HG03135 (cell line): ENCODE data around the gene CNOT1.

ENCODE experiments used
- ATAC-seq: cut with Tn5 transposase; IDR thresholded peaks from one replicate; pipeline ENCODE4 v1.9.1; 2021; ENCODE audit warnings: mild to moderate bottlenecking, moderate library complexity; ENCODE audit not compliant: unreplicated experiment

CNOT1 gene

DNA sequence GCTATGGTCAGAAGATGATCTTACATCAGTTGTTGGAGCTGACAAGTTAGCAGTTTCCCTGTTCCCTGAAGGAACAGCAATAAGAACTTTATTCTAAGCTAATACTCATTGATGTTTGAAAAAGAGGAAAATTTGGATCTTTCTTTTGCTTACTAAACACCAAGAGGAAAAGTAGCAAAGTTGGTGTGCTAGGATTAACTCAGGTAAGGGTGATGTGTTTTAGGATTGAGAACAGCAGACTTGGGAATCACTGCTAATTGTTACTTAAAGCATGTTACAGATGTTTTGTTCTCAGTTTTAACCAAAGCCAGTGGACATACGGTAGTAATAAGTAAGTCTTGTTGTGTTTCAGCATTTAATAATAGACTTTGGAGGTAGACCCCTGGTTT is 110.7 kb downstream of the CNOT1 start:
- ATAC-seq: no peak

DNA sequence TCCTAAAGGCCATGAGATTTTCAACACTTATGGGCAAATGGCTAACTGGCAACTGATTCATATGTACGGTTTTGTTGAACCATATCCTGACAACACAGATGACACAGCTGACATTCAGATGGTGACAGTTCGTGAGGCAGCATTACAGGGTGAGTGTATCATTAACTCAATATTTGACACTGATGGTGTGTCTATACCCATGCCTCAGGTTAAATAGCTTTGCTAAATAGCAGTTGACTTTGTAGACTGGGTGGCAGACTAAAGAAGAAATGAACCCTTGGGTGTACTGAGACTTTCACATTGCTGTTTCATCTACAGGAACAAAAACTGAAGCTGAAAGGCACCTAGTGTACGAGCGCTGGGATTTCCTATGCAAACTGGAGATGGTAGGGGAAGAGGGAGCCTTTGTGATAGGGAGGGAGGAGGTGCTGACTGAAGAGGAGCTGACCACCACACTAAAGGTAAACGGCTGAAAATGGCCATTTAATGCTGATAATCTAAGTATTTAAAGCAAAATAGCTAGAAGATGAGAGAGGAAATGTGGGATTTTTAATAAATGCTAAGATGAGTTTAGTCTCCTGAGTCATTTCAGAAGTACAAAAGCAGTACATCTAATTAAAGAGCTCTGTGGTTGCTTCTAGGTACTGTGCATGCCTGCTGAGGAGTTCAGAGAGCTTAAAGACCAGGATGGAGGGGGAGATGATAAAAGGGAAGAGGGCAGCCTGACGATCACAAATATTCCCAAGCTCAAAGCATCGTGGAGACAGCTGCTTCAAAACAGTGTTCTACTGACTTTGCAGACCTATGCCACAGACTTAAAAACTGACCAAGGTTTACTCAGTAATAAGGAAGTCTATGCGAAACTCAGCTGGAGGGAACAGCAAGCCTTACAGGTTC is 111.3 kb downstream of the CNOT1 start:
- ATAC-seq: peak; percentile 37

DNA sequence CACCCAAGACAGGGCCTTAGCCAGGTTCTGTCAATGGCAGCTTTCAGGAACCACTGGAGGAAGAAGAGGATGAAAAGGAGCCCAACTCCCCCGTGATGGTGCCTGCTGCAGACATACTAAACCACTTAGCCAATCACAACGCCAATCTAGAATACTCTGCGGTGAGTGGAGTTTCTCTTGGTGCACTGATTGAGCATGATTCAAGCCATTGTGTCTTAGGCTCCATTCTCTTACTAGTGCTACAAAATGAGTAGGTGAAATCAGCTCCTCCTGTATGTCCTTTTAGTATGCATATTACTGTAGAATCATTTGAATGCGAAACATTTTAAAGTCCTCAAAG is 112.9 kb downstream of the CNOT1 start:
- ATAC-seq: no peak

DNA sequence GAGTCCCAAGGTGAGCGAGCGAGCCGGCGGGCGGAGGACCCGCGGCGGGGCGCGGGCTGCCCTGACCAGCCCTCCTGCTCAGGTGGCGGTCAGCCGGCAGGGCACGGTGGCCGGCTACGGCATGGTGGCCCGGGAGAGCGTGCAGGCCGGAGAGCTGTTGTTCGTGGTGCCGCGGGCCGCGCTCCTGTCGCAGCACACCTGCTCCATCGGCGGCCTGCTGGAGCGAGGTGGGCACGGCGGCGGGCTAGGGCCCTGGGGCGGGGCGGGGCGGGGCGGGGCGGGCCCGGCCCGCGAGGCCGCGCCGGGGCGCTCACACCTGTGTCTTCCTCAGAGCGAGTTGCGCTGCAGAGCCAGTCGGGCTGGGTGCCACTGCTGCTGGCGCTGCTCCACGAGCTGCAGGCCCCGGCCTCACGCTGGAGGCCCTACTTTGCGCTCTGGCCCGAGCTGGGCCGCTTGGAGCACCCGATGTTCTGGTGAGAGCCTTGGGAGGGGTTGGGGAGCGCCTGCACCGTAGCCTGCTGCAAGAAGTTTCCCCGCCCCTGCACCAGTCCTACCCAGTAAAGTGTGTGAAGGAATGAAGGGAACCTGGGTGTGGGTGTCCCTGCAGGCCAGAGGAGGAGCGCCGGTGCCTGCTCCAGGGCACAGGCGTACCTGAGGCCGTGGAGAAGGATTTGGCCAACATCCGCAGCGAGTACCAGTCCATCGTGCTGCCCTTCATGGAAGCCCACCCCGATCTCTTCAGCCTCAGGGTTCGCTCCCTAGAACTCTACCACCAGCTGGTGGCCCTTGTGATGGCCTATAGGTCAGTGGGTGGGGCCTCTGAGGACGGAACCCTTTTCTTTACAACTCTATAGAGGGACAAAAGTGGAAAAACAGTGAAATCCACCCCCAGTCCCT is 113.5 kb downstream of the CNOT1 start:
- peak; percentile 48 for ATAC-seq

DNA sequence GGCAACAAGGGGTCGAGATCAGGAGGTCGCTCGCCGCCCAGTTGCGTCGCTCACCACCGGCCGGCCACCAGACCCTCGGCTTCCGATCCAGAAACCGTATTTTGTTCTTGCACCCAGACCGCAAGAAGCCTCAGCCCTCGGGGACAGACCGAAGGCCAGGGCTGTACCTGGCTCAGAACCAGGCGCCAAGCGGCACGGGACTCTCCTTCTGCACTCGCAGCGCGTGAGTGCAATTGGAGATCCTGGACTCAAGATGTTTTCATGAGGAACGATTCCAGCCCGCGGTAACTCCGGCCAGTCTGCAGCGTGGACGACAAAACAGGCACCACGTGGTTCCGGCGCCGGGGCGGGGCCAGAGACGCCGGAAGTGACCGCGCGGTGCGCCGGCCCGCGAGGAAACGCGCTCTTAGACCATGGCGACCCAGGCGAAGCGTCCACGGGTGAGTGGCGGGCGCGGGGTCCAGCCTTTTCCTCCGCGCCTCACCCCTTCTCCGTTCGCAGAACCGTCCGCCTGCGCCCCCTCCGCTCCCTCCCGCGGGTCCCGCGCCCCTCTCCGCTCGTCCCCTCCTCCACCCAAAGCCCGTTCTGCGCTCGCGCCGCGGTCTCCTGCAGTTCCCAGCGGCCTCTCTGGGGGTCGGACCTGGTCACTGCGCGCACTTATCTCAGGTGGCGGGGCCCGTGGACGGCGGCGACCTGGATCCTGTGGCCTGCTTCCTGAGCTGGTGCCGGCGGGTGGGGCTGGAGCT is 114.3 kb downstream of the CNOT1 start, which contains the start of gene SETD6:
SETD6 (plus strand) TSS at position 393 of the 746 bp plus-strand sequence; CDS start at position 414, 21 bp downstream.
- peak; percentile 80 for ATAC-seq

DNA sequence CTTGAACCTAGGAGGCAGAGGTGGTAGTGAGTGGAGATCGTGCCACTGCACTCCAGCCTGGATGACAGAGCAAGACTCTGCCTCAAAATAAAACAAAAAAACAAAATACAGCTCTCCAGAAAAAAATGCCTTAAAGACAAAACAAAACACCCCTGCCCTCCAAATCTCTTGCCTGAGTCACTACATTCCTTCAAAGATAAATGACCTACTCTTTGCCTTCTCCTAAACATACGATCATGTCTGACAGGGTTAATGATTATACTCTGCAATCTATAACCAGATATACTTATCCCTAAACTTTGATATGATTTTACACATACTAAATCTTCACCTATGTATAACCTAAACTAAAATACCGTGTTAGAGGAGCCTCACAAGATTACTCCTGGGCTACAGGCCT is 115.8 kb downstream of the CNOT1 start:
- ATAC-seq: no peak

DNA sequence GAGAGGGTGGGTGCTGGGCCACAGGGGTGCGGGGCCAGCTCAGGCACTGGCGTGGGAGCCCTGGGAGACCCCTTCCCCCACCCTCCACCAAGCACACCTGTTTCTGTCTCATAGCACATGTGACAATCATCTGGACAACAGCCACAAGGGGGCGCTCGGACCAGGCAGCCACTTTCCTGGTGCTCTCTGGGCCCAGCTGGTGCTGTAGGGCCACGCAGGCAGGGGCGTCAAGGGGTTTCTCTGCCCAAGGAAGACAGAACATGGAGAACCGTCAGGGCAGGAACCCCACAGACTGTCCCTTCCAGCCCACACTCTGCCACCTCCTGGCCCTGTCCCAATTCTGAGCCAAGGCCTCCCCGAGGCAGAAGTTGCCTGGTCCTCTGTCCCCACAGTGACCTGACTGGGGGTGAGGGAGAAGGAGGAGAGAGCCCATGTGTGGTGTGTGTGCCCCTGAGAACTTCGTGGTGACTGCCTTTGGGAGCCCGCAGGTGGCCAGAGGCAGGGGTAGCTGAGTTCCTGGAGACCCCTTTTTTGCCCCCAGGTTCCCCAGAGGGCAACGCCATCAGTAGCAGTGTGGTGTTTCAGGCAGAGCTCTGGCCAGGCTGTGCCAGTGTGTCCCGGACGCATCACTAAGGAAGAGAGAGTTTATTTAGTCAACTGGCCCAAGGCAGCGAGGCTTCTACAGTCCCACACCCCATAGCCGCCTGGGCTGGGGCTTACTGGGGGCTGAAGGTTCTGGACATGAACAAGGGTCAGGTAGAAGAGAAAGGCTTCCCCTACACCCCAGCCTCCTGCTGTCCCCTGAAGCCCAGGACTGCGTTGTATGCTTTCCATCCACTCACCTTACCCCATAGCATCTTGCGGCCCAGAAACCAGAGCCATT is 117.5 kb downstream of the CNOT1 start:
- peak; percentile 30 for ATAC-seq

DNA sequence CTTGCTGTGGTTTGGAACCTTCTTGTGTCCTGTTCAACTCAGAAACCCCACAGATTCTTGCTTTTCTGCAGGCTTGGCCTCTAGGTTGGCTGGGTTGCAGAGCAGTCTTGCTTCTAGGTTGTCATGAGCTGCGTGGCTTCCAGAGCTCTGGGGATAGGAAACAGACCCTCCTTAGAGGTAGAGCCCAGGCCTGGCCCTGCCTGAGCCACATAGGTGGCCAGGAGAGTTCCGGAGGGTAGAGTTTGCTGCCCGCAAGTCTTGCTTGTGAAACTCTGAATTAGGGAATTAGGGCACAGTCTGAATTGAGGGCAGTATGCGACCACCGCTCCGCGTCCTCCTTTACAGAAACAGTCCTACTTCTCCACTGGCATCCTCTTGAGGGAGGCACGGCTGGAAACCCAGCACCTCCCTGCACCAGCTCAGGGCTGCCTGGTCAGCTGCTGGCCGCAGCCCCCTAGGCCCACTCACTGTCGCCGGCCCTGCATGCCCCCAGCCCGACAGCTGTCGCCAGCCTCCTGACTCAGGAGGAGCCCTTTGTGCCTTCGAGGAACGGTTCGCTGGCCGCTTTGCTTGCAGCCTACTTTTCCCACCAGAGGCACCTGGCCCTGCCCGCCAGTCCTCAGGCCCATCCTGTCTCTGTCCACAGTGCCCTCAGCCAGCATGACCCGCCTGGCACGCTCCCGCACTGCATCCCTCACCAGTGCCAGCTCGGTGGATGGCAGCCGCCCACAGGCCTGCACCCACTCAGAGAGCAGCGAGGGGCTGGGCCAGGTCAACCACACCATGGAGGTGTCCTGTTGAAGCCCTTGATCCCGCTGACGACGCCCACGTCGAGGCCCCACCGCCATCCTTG is 118.6 kb downstream of the CNOT1 start:
- ATAC-seq: no peak

DNA sequence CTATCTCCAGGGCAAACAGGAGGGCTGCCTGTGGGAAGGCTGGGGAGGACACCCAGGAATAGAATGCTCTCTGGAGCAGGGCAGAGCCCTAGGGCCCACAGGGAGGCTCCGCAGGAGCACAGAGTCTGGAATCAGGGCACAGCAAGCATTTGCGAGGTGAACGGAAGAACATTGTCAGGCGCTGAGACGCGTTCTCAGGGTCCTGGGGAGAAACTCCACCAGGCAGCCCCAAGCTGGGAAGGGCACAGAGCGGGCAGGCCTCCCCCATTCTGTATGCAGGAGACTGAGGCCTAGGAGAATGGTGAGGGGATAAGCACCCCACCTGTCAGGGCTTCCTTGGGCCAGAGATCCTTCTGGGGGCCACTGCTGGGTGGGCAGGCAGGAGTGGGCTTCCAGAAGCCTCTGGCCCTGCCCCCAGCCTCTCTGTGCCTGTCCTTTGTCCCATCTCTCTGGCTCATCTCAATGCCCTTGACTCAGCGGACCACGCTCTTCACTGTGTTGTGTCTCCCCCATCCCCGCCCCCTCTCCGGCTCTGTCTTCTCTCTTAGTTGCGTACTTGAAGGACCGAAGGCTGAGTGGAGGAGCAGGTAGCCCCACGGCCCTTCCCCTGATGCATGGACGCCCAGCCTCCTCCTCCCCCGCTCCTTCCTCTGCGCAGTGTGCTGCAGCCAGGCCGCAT is 119.4 kb downstream of the CNOT1 start:
- ATAC-seq: no peak

DNA sequence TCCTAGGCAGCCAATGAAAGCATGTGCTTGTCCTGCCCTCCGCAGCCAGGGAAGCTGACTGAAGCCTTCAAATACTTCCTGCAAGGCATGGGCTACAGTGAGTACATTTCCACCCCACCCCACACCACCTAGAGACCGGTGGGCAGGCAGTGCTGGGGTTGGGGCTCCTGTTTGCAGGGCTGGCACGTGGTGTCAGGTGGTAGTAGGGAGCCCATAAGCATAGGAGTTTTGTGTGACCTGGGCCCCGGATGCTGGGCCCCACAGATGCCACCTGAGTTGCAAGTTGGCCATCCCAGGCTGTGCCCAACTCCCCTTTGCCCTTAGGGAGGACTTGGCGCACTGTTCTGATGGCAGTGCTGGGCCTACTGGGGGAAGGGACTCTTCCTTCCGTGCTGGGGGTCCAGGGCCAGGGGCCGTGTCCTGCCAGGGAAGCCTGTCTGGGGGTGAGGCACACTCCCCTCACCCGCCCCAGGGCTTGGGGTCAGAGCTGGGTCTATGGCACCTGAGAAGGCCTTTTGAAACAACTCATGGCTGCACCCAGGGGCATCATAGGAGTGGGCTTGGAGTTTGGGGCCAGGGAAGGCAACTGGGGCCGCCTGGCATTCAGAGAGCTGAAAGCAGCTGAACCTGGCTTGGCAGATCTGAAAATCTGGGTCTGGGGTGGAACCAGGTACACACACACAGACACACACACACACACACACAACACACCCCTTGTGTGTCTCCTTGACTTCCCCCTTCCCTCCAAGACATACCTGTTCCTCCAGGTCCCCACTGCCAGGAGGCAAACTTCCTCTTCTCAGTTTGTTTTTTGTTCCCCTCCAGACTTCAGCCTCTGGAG is 120.2 kb downstream of the CNOT1 start:
- no peak for ATAC-seq

DNA sequence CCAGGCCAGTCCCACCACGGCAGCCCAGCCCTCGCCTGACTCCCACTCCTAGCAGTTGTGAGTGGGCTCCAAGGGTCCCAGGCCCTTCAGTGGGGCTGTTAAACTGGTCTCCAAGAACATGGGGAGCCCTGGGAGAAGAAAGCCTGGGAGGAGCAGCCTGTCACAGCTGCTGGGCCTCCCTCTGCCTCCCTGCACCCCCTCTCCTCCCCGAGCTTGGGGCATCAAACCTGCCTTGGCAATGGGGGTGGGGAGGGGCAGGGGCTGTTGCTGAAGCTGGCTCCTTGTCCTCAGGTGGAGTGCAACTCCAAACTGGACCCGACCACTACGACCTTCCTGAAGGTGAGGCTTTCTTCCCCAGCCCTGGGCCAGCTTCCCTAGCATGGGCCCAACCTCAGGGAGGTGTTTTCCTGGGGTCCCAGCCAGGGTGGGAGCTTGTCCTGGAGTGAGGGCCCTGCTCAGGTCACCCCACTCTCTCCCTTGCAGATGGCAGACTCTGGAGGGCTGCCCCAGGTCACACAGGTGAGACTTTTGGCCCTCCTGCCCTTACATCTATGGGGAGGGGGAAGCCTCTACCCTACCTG is 120.9 kb downstream of the CNOT1 start:
- ATAC-seq: no peak

DNA sequence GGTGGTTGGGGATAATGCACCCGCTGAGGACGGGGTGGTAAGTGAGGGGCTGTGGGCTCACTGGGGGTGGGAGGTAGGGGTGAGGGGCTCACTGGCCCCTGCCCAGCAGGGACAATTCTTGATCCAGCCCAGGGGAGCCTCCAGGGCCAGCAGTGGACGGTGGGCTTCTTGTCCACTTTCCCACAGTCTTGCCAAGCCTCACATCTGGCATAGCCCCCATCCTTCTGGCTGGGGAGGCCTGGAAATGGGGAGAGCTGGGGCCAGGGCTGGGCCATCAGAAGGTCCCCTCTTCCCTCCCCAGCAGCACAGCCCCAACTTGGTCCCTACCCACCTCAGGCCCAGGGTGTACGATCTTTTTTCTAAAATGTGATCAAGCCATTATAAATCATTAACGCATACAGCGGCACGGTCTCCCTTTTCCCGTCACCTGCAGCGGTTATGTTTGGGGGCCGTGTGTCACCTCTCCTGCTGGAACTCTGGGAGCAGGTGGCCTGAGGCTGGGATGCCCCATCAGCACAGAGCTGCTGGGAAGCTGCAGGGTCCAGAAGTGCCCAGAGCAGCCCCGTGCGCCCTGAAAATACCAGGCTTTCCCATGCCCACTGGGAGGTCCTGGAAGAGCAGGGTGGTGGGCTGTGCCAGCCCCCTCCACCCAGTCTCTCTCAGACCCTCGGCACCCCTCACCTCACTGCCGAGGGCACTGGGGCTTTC is 121.5 kb downstream of the CNOT1 start:
- no peak for ATAC-seq

DNA sequence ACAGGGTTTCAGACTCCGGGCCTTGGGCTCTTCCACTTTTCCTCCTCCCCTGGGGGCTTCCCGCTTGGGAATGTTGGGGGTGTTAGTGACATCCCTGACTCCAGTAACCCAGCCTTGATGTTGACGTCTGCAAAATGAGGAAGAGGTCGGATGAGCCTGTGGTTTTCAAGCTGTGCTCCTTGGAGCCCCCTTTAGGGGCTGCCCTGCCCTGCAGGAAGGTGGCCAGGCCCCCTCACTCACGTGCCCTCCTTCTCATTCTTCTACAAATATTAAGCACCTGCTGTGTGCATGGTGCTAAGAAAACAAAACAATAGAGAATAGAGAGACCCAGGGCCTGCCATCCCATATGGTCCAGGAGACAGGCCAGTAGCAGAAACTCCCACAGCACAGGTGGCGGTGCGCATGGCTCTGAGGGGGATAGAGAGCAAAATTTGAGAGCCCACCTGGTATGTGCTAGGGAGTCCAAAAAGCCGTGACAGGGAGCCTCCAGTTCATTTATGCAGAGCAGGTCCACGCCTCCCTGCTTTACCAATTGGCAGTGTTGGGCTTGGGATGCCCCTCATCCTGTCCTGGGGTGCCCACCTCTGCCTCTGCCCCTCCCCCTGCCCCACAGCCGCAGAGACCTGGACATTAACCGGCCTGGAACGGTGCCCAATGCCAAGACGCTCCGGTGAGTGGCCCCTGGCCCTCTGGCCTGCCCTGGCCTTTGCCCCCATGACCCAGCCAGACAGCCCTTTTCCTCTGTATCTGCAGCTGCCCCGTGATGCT is 122.2 kb downstream of the CNOT1 start:
- ATAC-seq: no peak

DNA sequence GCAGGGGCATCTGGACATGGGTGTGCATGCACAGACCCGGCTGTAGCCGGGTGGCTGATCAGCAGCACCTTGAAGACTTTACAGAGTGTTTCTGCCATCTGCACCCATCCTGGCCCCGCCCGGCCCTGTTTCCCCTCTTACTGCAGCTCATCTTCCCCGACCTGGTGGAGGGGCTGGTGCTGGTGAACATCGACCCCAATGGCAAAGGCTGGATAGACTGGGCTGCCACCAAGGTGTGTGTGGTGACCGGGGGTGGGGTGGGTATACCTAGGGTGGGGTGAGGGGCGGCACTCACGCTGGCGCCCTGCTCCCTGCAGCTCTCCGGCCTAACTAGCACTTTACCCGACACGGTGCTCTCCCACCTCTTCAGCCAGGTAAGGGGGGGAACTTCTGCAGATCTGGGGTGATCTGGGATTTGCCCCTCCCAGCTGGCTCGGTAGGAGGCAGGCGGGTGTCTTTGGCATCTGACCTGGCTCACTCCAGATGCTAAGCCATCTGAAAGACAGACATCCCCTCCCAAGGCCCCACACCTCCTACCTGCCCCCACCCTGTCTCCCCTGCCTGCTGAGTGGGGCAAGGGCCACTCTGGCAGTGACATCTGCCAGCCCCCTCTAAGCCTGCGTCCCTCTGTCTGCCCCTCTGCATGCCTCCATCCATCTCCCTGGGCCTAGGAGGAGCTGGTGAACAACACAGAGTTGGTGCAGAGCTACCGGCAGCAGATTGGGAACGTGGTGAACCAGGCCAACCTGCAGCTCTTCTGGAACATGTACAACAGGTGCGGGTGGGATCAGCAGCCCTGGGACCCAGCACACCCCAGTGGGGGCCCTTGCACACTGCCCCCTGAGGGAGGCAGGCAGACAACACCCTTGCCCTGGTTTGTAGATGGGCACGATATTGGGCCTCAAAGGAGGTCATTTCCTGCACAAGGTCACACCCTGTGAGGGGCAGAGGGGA is 123.1 kb downstream of the CNOT1 start:
- no peak for ATAC-seq
